HG02943 (cell line): ENCODE data around the gene C16orf74.

Experiments used
- ATAC-seq: cut with Tn5 transposase; IDR thresholded peaks from one replicate; pipeline ENCODE4 v1.9.1; 2021; ENCODE audit warnings: mild to moderate bottlenecking, low read depth, moderate library complexity; ENCODE audit not compliant: unreplicated experiment

C16orf74 gene

GRCh38 chr16:85722128-85722893, 28.6 kb downstream of the C16orf74 start:
- ATAC-seq: no peak

DNA sequence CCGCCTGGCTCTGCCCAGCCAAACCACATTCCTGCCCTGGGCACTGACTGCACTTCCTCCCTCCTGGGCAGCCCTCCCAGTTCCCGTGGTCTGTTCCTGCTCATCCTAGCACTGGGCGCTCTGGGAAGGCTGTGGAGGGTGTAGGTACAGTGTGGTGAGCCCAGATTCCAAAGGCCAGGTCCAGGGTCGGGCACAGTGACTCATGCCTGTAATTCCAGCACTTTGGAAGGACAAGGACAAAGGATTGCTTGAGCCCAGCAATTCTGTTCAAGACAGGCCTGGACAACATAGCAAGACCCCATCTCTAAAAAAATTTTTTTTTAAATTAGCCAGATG, 30.6 kb downstream of the C16orf74 start:
- no peak for ATAC-seq

GRCh38 chr16:85719605-85720301, 31.1 kb downstream of the C16orf74 start:
- ATAC-seq: no peak

GRCh38 chr16:85718682-85719081, 32.2 kb downstream of the C16orf74 start:
- no peak for ATAC-seq

DNA sequence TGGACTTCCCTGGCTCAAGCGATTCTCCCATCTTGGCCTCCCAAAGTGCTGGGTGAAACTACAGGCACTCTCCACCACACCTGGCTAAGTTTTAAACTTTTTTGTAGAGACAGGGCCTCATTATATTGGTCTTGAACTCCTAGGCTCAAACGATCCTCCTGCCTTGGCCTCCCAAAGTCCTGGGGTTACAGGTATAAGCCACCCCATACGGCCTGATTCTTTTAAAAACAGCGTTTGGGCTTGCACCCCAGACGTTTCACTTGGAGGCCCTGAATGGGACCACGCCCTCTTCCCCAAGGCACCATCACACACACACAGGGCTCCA, 32.8 kb downstream of the C16orf74 start:
- ATAC-seq: no peak

DNA sequence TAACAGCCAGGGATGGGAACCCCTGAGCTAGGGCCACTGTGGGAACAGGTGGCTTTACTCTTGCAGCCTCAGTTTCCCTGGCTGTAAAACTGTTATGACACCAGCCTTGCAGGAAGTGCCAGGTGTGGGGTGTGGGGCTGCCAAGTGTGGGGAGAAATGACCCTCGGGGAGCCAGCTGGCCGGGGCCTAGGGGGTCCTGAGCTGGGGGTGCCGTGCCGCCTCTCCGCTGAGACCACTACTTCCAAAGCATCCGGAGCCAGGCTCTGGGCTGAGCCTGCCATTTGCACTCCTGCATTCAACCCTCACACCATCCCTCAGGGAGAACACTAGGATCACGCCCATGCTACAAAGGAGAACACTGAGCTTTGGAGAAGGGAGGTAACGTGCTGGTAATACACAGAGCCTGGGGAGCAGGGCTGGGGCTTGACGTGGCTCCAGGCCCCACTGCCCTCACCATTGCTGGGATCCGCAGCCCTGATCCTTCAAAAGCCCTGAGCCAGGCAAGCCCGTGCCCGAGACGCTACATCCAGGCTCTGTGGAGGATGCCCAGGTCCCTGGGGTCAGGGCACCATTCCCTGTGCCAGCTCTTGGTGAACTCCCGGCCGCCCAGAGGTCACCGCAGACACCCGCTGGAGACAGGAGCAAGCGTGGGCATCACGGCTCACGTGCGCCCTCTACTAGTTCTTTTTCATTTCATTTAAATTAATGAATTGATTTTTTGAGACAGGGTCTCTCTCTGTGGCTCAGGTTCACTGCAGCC, 33.3 kb downstream of the C16orf74 start:
- ATAC-seq: no peak

- no peak for ATAC-seq
These were observed 34.2 kb downstream of the C16orf74 start for GRCh38 chr16:85716680-85717038.

DNA sequence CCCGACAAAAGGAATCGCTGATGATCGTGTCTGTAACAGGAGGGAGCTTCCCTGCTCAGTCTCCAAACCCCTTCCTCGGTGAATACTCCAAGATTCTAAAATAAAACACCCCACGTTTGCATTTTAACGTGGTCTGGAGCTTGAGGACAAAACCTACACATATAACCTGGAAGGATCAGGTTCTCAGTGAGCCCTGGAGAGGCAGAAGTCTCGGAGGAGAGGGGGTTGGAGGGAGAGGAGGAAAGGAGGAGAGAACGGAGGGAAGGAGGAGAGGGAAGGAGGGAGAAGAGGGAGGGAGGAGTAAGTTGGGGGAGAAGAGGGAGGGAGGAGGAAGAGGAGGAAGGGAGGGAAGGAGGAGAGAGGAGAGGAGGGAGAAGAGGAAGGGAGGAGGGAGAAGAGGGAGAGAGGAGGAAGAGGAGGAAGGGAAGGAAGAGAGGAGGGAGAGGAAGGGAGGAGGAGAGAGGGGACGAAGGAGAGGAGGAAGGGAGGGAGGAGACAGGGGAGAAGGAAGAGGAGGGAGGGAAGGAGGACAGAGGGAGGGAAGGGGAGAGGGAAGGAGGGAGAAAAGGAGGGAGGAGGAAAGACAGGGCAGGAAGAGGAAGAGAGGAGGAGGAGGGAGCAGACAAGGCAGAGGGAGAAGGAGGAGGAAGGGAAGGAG, 34.7 kb downstream of the C16orf74 start:
- ATAC-seq: no peak

GRCh38 chr16:85715169-85716021, 35.5 kb downstream of the C16orf74 start:
- no peak for ATAC-seq

GRCh38 chr16:85712801-85713200, 38.1 kb downstream of the C16orf74 start:
- no peak for ATAC-seq

DNA sequence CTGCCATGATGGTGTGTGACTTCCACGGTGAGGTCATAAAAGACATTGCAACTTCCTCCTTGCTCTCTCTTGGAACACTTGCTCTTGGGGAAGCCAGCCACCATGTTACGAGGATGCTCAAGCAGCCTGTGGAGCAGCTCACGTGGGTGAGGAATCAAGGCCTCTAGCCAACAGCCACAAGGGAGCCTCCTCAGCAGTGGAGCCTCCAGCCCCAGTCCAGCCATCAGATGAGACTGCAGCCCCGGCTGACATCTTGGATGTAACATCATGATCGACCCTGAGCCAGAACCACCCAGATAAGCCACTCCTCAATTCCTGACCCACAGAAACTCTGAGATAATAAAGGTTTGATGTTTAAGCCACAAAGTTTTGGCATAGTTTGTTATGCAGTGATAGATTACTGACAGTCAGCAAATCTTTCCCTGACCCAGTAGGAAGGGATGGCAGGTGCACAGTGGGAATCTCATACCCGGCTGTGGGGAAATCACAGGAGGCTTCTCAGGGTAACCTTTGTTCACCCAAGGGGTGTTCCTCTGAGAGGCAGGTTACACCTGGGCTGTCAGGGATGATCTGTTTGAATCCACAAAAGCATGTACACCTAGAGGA, 38.8 kb downstream of the C16orf74 start:
- no peak for ATAC-seq

DNA sequence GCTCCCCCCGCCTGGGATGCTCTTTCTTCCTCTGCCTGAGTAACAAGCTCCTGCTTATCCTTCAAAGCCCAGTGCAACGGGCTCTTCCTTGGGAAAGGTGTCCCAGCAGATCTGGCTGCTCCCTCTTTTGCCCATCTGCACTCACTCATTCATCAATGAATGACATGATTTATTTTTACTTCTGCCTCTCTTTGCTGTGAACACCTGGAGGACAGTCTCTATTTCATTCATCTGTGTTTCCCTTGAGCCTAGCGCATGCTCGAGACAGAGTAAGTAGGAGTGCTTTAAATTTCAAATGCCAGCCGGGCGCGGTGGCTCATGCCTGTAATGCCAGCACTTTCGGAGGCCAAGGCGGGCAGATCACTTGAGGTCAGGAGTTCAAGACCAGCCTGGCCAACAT, 40.2 kb downstream of the C16orf74 start:
- no peak for ATAC-seq

DNA sequence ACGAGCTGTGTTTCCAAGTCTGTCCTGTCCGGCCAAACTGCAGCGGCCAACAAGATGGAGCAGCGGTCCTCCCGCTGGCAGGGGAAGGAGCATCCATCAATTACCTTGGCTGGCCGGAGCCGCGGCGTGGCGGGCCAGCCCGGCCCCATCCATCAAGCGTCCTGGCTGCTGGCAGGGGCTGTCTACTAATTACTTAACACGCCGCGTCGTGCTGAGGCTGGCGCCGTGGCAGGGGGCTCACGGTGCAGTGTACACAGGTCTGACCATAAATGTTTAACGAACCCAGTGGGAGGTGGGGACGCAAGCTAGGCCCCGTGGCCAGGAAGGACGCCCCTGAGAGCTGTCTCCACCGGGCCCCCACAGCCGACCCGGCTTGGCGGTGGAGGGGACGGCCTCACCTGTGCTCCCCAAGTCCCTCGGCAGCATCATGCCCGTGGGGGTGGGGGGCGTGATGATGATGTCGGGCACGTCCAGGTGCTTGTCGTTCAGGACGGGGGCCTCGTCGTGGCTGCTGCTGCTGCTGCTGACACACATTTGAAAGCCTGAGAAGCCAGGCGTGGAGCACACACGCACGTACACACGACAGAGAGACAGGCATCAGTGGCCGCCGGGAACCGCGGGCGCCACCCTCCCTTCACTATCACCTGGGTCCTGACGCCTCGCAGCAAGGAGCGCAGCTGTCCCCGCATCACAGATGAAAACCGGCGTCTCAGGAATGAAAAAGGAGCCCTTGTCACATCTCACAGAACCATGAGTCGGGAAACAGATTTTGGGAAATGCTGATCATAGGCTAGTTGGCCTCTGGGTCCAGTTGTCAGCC, 40.9 kb downstream of the C16orf74 start:
- no peak for ATAC-seq

- no peak for ATAC-seq
These were observed 42.6 kb downstream of the C16orf74 start for GRCh38 chr16:85708338-85708737.

DNA sequence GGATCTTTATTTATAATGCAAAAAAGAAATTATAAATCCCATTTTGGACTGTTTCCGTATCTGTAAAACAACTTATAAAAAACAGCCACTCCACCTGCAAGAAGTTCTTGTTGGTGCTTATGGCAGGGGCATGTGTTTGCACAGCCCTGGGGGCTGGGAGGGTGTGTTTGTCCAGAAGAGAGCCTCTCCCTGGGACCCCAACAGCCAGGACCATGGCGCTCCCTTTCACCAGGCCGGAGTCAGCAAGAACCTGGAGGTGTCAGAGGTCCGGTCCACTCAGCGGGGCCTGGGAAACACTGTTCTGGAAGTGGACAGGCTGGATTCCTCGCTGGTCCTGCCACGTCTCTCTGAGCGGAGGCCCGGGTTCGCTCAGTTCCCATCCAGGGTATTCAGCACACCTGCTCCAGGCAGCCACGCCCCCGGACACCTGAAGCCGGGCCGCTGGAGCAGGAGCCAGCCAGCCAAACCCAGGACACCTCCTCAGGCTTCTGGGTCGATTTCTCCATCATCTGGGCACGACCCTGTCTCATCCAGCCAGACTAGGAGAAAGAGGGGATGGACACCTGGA, 43.3 kb downstream of the C16orf74 start:
- ATAC-seq: no peak

DNA sequence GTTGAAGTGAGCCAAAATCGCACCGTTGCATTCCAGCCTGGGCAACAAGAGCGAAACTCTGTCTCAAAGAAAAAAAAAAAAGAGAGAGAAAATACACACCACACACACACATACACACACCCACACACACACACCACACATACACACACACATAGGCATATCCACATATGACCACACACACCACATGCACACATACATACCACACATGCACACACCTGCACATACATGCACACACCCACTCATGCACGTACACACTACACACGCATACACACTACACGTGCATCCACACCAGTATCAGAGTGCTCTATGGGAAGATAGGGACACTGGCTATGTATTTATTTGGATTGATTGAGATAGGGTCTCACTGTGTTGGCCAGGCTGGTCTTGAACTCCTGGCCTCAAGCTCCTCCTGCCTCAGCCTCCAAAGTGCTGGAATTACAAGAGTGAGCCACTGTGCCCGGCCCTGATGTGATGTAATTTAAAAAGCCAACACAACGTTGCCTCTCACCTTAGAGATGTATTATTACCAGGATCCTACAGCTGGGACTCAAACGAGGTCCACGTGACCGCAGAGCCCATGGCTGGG, 44.4 kb downstream of the C16orf74 start:
- no peak for ATAC-seq

DNA sequence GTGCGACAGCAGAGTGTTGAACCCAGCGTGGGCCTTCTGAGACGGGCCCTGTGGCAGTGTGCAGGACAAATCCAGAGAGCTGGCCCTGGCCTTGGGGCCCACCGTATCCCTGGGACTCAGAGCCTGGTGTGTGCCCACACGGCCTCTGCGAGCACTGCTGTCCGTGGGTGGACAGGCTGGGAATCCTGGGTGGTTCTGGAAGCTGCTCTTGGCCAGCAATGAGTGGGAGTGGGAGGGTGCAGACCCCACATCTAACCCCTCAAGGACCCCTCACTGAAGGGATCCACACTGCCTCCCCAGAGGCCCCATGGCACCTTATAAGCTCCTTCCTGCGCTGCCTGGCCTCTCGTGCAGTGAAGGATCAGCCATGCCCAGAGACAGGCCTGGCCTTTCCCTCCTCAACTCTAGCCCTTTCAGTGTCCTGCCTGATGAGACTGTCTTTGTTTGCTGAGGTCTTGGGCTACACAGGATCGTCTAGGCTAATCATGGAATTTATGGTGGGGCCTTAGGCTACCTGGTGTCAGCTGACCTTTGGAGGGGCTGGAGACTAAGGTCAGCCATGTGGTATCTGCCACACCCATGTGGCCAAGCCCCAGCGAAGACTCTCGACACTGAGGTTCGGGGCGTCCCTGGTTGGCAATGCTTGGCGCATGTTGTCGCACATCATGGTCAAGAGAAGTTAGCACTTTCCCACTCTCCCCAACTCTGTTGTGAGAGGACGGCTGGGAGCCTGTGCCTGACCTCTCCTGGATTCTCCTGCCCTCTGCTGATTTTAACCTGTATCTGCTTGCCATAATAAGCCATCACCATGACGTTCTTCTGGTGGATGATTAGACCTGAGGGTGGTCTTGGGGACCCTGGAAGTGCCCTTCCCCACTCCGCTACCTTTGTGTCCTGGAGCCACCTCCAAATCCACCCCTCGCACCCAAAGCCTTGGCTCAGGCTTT, 45.7 kb downstream of the C16orf74 start:
- ATAC-seq: no peak
